B cell (primary cell): ENCODE results near the gene TUT1. TPM values are rescaled to one million over a fixed set of nuclear protein-coding genes. Genes with fewer than 3 reads are reported as not detected.

Source experiments
- ATAC-seq: fragments of 200-7000 bp; cut with Tn5 transposase; one replicate; pipeline ENCODE4 v1.10.0; 2021; ENCODE audit warnings: low read depth, mild to moderate bottlenecking, moderate number of reproducible peaks, moderate library complexity
- CTCF ChIA-PET: fragments of 350-600 bp; sonication (Branson Sonifier 250); formaldehyde crosslinking; loops from one replicate; lab custom pipeline; 2021; ENCODE audit warnings: antibody characterized with exemption, inconsistent platforms; lab: Charles Lee
- POLR2A ChIA-PET: fragments of 350-600 bp; sonication (Branson Sonifier 250); formaldehyde crosslinking; loops from one replicate; lab custom pipeline; 2021; ENCODE audit warnings: antibody characterized with exemption; lab: Charles Lee
- DNase-seq: peaks from one replicate; pipeline ENCODE4 v3.0.0; 2013
- H2AFZ ChIP-seq: 2 replicates; pipeline ENCODE4 v1.6.1; 2012; ENCODE audit warnings: mild to moderate bottlenecking, low read depth, low read length; ENCODE audit not compliant: insufficient read depth, poor library complexity, severe bottlenecking
- H3K27ac ChIP-seq, 2 donors: 1 replicate in 1 of 2; 2 replicates in 1 of 2; pipeline ENCODE4 v1.5.1; 2012 to 2013; ENCODE audit warnings: low read length in 2 of 2, mild to moderate bottlenecking in 2 of 2, moderate library complexity in 1 of 2
- H3K27me3 ChIP-seq, 4 experiments: fragments of 200-600 bp in 1 of 4; sonication (generic) in 1 of 4; replicated peaks in 1 of 4; 1 replicate in 2 of 4; 2 replicates in 2 of 4; pipeline versions ENCODE4 v1.6.1 to v1.7.0; 2013 to 2016; ENCODE audit warnings: low read length in 3 of 4, mild to moderate bottlenecking in 2 of 4, mixed read lengths in 1 of 4, moderate library complexity in 1 of 4; ENCODE audit not compliant: insufficient read depth in 4 of 4, control insufficient read depth in 3 of 4; ENCODE audit errors: control extremely low read depth in 1 of 4
- H3K36me3 ChIP-seq, 2 experiments: replicated peaks in 1 of 2; 1 replicate in 1 of 2; 2 replicates in 1 of 2; pipeline versions ENCODE4 v1.6.1 to v1.7.1; 2013; ENCODE audit warnings: low read length in 1 of 2; ENCODE audit not compliant: insufficient read depth in 2 of 2, control insufficient read depth in 1 of 2; ENCODE audit errors: control extremely low read depth in 1 of 2, extremely low read depth in 1 of 2
- H3K4me1 ChIP-seq, 2 donors: fragments of 200-600 bp in 1 of 2; sonication (generic) in 1 of 2; 1 replicate in 1 of 2; 2 replicates in 1 of 2; pipeline versions ENCODE4 v1.5.1 to v1.6.1; 2013 to 2017; ENCODE audit warnings: low read length in 2 of 2; ENCODE audit not compliant: control insufficient read depth in 2 of 2, insufficient read depth in 2 of 2
- H3K4me2 ChIP-seq: replicated peaks from 2 replicates; pipeline ENCODE3; 2012; ENCODE audit warnings: mild to moderate bottlenecking, low read depth, low read length; ENCODE audit not compliant: poor library complexity, severe bottlenecking
- H3K4me3 ChIP-seq, 5 experiments: fragments of 200-600 bp in 1 of 5; sonication (generic) in 1 of 5; 1 replicate in 3 of 5; 2 replicates in 2 of 5; pipeline versions ENCODE4 v1.5.1 to v1.7.0; 2011 to 2016; ENCODE audit warnings: low read length in 4 of 5, mild to moderate bottlenecking in 4 of 5, low read depth in 2 of 5, control low read depth in 1 of 5, moderate library complexity in 1 of 5; ENCODE audit not compliant: insufficient read depth in 1 of 5; ENCODE audit errors: control extremely low read depth in 1 of 5, extremely low read depth in 1 of 5
- H3K79me2 ChIP-seq: fragments of 200-600 bp; sonication (generic); one replicate; pipeline ENCODE4 v1.6.0; 2016; ENCODE audit warnings: low read length; ENCODE audit not compliant: control insufficient read depth, insufficient read depth
- H3K9ac ChIP-seq: fragments of 200-600 bp; sonication (generic); 2 replicates; pipeline ENCODE4 v1.6.1; 2017; ENCODE audit warnings: mild to moderate bottlenecking, low read length, moderate library complexity
- H3K9me3 ChIP-seq, 3 donors: one replicate each; pipeline versions ENCODE4 v1.6.1 to v1.7.1; 2013; ENCODE audit warnings: low read length in 2 of 3; ENCODE audit not compliant: control insufficient read depth in 2 of 3, insufficient read depth in 1 of 3; ENCODE audit errors: control extremely low read depth in 1 of 3
- H4K20me1 ChIP-seq: 2 replicates; pipeline ENCODE4 v1.6.0; 2012; ENCODE audit warnings: mild to moderate bottlenecking, low read length; ENCODE audit not compliant: insufficient read depth, control insufficient read depth, poor library complexity, severe bottlenecking
- H3K27ac Mint-ChIP-seq: one replicate; pipeline ENCODE4 v1.8.0; 2021; ENCODE audit warnings: mixed read lengths
- H3K27me3 Mint-ChIP-seq: one replicate; pipeline ENCODE4 v1.8.0; 2021; ENCODE audit warnings: mixed read lengths
- H3K4me1 Mint-ChIP-seq: one replicate; pipeline ENCODE4 v1.8.0; 2021; ENCODE audit warnings: mixed read lengths
- H3K4me3 Mint-ChIP-seq: one replicate; pipeline ENCODE4 v1.8.0; 2021; ENCODE audit warnings: mixed read lengths
- H3K9me3 Mint-ChIP-seq: one replicate; pipeline ENCODE4 v1.8.0; 2022; ENCODE audit warnings: mixed read lengths; ENCODE audit not compliant: insufficient read depth
- CTCF ChIP-seq: fragments of 200-600 bp; IDR thresholded peaks from one replicate; pipeline ENCODE4 v1.8.0; 2022; ENCODE audit warnings: antibody characterized with exemption, mild to moderate bottlenecking
- EZH2 ChIP-seq: IDR thresholded peaks from 2 replicates; pipeline ENCODE4 v1.6.1; 2012; ENCODE audit warnings: borderline replicate concordance, low read depth, mild to moderate bottlenecking, moderate library complexity, low read length; ENCODE audit not compliant: insufficient read depth, poor library complexity, severe bottlenecking
- WGBS: methylation state at CpG from one replicate; pipeline ENCODE4 v1.1.5; 2013; ENCODE audit warnings: missing lambda C conversion rate; ENCODE audit not compliant: insufficient coverage; 5-methylcytosine and 5-hydroxymethylcytosine counted together
- intact Hi-C: fragments of 100-400 bp; cut with micrococcal nuclease; formaldehyde crosslinking; loops from one replicate; pipeline ENCODE4 v1.10.0; 2022
- polyA plus RNA-seq: library from polyadenylated mRNA; depleted of rRNA; stranded (reverse); fragments of >200 nt; gene quantifications from 2 replicates; pipeline ENCODE4 v1.2.3, GENCODE V29; 2012
- total RNA-seq, 2 donors: library from RNA; stranded (reverse); fragments of 120-200 nt in 1 of 2; gene quantifications; 1 replicate in 1 of 2; 2 replicates in 1 of 2; pipeline versions ENCODE4 v1.2.3 to v1.2.4, GENCODE V29; 2013 to 2022

TUT1 gene
- total and polyA plus RNA-seq, 2 donors (not counting 1 experiment from before 2014, with no cell fraction given): 31.1 to 47.7 TPM

- TF ChIP-seq EZH2 (no peak), CTCF (no peak)
- Mint-ChIP-seq H3K27ac (no peak overlapping the region), H3K27me3 (no peaks in the 10 kb centered on the region), H3K9me3 (no peaks in the 10 kb centered on the region), H3K4me3 (no peak overlapping the region), H3K4me1 (peaks cover 16% of the 10 kb centered on the region)
- no peak overlapping the region for H3K9ac ChIP-seq
- ChIA-PET POLR2A (interaction anchor here (1.0 kb wide), 1 partner anchor 12 kb away, joined by 4 read pairs; no protein-coding TSS in a partner anchor), CTCF (interaction anchor here (0.5 to 2.8 kb wide), 2 partner anchors 13 to 14 kb away, joined by 4 to 10 read pairs; partner anchors contain the start of gene TUT1)
- ATAC-seq (no peak), DNase-seq (no peak)
- H3K4me2 ChIP-seq: no peak overlapping the region
- whole genome bisulfite sequencing: 98% methylated on average over 9 of the region's 11 CpGs
- H3K79me2 ChIP-seq: peaks cover 15% of the 10 kb centered on the region
- no peaks in the 10 kb centered on the region for H3K27me3 ChIP-seq
- H3K27ac ChIP-seq: no peak overlapping the region
- peaks cover 5 to 12% of the 10 kb centered on the region in 2 donors for H3K4me1 ChIP-seq
- H4K20me1 ChIP-seq: no peaks in the 10 kb centered on the region
- H3K9me3 ChIP-seq: no peaks in the 10 kb centered on the region
- H2AFZ ChIP-seq: no peak overlapping the region
- H3K4me3 ChIP-seq: no peak overlapping the region
- intact Hi-C loops: no loop called here
- H3K36me3 ChIP-seq: peaks cover 0 to 42% of the 10 kb centered on the region in 2 experiments
These were observed 12.8 kb downstream of the TUT1 start for GRCh38 chr11:62578541-62578940.

GRCh38 chr11:62577046-62577714, 14.1 kb downstream of the TUT1 start:
- Mint-ChIP-seq H3K4me1 (peaks cover 28% of the 10 kb centered on the region), H3K27me3 (no peaks in the 10 kb centered on the region), H3K4me3 (no peak overlapping the region), H3K27ac (no peak overlapping the region), H3K9me3 (no peaks in the 10 kb centered on the region)
- Histone ChIP-seq H3K4me2 (no peak overlapping the region), H3K27ac (no peak overlapping the region), H3K36me3 (peaks cover 0 to 39% of the 10 kb centered on the region in 2 experiments), H4K20me1 (no peaks in the 10 kb centered on the region), H3K79me2 (peaks cover 9% of the 10 kb centered on the region), H3K9me3 (peaks cover 0 to 3% (median 0%) of the 10 kb centered on the region in 3 donors), H3K4me3 (no peak overlapping the region), H3K4me1 (peaks cover 11 to 25% of the 10 kb centered on the region in 2 donors), H2AFZ (no peak overlapping the region), H3K27me3 (no peaks in the 10 kb centered on the region), H3K9ac (no peak overlapping the region)
- intact Hi-C loops: no loop called here
- DNase-seq (no peak), ATAC-seq (no peak)
- ChIA-PET CTCF (interaction anchor here (0.7 to 2.8 kb wide), 2 partner anchors 14 to 147 kb away, joined by 4 to 10 read pairs; partner anchors contain the start of gene TUT1), POLR2A (interaction anchor here (0.7 to 0.8 kb wide), 2 partner anchors 14 to 129 kb away, joined by 3 to 8 read pairs; partner anchors contain the start of gene TUT1)
- 100% methylated on average over 8 of the region's 12 CpGs for WGBS
- TF ChIP-seq CTCF (no peak), EZH2 (no peak)
